Umbilical cord (tissue), 2 donors: Measurements from ENCODE around the gene CTNNA3. TPM values are rescaled to one million over a fixed set of nuclear protein-coding genes. Genes with fewer than 3 reads are reported as not detected.

Experiments used
- DNase-seq: peaks from one replicate; pipeline ENCODE4 v3.0.0-alpha.2; 2015; ENCODE audit warnings: low spot score
- total RNA-seq: library from RNA; depleted of rRNA; stranded (reverse); fragments of >200 nt; gene quantifications from one replicate; pipeline ENCODE4 v1.2.3, GENCODE V29; 2014; ENCODE audit warnings: low replicate concordance; ENCODE audit not compliant: insufficient read depth

CTNNA3 gene
- total RNA-seq, 1 donor from 2014 or later = 32.7 TPM

DNA sequence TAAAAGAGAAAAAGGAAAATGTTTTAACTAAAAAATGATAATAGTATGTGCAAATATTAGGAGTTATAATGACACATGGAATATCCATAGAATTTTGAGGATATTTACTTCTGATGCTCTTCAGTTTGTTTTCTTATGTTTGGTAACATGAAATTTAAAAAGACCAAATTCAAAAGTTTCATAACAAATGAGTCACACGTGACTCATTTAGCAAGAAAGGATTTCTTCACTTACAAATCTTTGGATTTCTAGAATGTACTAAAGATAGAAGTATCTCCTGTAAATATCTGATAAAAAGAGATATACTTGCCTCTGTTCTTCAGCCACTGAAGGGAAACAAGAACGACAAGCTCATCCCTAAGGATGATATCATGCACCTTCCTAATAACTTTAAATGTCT is 1544.6 kb downstream of the CTNNA3 start:
- DNase-seq = peak; percentile 23

DNA sequence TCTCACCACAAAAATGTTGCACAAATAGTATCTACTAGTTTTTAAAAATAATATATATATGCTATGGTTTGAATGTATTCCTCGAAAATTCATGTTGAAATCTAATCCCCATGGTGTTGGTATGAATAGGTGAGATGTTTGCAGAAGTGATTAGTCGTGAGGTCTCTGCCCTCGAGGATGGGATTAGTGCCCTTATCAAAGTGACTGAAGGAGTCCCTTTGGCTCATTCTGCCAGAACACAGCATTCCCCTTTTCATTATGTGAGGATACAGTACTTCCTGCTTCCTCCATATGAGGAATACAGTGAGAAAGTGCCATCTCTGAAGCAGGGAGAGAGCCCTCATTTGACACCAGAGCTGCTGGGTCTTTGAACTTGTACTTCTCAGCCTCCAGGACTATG is 1547.7 kb downstream of the CTNNA3 start:
- DNase-seq = no peak

DNA sequence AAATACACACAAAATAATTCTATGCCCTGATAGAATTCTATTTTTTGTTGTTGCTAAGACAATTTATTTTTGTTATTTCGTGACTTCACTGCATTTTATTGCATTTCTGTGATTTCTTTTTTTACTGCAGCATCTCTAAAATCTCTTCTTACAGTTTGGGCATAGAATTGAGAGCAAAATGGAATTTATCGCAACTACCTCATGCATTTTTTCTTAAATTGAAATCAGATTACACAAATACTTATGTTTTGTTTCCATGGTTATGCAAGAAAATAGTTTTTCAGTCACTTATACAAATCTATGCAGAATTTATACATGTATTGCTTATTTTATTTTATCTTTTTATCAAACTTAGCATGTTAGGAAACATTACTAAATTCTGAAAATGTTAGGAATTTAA is 1552.0 kb downstream of the CTNNA3 start:
- no peak for DNase-seq

DNA sequence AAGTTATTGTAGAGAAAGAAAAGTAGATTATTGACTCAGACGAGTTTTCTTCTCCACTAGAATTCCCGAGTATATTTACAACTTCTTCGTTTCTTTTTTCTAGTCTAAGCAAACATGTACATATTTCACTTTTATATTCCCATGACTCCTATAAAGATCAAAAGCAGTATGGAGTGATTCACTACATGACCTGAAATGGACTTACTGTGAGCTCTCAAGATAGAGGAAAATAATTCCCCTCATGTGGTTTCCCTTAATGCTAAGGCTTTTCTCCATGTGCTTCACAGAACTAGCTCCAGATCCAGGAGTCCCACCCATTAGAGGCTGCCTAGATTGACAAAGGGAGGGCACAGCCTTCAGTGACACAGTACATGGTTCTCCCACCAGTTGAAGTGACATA is 1593.2 kb downstream of the CTNNA3 start:
- peak; percentile 93 for DNase-seq

DNA sequence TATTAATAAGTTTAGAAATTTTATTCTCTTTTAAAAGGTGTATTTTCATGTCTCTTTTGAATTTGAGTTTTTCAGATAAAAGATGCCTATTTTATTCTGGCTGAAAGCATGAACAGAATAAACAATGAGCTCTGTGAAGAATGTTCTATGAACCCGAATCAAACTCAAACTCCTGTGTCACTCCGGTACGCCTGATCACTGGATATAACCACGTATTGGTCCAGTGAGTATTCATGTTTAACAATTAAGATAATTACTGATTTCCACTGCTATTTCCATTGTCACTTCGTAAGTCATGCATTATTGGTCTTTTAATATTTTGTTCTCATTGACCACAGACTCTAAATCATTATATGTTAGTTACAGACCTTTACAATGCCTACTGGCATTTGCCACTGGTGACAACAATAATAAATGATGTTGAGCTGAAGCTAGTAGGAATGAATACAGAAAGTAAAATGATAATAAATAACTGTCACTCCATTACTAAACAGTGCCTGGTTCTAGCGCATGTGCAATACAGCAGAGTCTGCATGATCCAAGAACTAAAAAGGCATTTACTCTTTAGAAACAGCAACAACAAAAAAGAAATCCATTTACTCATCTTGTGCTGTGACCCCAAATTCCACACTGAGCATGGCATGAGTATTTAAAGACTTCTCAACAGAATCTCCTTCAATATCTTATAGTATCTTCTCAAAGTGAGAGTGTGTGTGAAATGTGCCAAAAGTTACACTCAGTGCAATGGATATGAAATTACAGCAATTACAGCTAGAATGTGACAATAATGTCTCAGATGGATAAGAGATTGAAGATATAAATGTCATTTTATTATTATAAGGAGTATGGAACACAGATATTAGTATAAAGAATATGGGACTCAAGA is 1597.2 kb downstream of the CTNNA3 start:
- DNase-seq = no peak

DNA sequence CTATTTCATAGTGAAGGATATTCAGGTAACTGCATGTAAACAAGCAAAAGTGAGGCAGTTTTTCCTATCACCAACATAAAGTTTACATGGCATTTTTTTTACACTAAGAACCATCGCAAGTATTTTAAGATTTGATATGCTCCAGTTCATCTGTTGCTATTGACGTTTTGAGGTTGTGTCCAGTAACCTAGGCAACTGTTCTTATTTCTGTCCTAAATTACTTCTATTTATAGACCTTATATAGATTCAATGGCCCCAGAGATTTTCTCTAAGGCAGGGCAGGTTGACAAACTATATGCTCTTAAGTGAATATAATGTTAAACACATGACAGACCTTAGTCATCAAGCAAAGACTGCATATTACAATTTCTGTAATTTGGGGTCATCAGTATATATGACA is 1600.4 kb downstream of the CTNNA3 start:
- no peak for DNase-seq

DNA sequence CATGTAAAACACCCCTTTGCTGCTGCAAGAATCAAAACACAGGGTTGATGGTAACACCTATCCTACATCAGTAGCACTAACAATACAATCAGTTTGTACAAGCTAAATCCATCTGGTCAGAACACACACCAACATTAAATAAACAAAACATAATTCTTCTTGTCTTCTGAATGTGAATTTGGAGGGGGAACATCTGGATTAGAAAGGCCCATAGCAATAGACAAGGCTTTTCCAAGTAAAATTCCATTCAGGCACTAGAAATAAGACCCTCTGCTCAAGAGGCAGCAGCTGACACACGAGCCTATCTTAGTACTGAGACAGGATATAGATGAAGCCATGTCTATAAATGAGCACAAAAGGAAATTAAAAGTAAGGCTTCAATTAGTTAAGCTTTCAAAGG is 1610.1 kb downstream of the CTNNA3 start:
- no peak for DNase-seq

DNA sequence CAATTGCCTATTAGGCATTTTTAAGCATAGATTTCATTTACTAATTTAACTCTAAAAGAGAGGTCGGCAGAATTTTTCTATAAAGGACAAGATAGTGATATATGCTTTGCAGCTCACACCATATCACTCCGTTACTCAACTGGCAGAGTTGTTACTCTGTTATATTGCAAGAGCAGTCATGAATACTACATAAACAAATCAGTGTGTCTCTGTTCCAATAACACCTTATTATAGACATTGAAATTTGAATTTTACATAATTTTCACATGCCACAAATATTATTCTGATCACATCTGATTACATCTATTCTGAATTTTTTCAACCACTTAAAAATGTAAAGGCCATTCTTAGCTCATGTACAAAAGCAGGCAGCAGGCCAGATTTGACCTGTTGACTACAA is 1624.1 kb downstream of the CTNNA3 start:
- no peak for DNase-seq

DNA sequence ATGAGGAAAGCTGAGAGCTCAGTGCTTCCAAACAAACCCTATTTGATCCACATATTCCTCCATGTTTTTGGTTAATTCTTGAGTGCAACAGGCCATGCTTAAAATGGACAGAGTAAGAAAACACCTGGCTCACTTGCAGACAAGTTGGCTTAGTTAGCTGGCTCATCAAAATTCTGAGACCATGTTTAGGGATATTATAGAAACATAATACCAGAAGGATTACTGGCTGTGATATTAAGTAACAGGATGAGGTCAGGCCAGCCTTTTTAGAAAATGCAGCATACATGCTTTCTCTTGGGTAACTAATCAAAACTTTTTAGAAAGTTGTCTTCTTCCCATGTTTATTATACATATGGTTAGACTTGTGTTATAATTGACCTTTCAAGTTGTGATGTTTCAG is 1637.4 kb downstream of the CTNNA3 start:
- no peak for DNase-seq

DNA sequence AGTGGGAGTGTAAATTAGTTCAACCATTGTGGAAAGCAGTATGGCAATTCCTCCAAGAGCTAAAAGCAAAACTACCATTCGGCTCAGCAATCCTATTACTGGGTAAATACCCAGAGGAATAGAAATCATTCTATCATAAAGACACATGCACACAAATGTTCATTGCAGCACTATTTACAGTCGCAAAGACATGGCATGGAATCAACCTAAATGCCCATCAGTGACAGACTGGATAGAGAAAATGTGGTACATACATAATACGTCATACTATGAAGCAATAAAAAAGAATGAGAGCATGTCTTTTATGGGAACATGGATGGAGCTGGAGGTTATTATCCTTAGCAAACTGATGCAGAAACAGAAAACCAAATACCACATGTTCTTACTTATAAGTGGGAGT is 1646.7 kb downstream of the CTNNA3 start:
- no peak for DNase-seq

DNA sequence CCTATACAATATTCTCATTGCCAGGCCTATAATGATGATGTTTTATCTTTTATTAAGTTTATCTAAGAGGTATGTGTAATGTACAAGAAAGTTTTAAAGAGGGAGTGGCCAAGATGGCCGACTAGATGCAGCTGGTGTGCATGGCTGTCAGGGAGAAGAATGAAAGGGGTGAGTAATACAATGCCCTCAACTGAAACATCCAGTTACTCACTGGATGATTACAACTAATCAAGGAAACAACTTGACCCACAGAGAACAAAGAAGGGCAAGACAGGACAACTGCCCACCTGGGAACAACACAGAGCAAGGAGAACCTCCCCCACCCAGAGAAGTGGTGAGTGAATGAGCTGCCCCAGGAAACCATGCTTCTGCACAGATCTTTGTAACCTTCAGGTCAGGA is 1650.1 kb downstream of the CTNNA3 start:
- no peak for DNase-seq

DNA sequence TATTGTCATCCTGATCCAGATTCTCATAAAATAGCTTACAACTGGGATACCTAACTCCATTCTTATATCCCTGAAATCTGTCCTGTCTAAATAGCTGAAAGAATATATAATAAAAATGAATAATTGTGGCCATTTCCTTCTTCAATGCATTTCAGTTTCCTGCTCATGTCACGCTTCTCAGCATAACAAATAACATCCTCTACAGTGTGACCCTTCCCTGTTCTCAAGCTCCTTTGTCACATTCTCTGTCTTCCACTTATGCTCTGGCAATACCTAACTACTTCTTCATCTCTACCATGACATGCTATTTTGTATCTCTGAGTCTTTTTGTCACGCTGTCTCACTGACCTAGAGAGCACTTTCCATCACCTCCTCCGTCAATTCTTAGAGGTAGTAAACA is 1654.2 kb downstream of the CTNNA3 start:
- no peak for DNase-seq

DNA sequence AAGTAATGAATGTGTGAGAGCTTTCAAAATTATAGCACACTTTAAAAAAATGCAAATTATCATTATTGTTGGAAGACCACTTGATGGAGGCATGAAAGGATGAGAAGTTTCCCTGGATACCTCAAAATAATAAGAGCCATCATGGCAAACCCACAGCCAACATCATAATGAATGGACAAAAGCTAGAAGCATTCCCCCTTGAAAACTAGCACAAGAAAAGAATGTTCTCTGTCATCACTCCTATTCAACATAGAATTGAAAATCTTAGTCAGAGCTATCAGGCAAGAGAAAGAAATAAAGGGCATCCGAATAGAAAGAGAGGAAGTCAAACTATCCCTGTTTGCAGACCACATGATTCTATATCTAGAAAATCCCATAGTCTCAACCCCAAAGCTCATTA is 1657.4 kb downstream of the CTNNA3 start:
- DNase-seq = no peak

DNA sequence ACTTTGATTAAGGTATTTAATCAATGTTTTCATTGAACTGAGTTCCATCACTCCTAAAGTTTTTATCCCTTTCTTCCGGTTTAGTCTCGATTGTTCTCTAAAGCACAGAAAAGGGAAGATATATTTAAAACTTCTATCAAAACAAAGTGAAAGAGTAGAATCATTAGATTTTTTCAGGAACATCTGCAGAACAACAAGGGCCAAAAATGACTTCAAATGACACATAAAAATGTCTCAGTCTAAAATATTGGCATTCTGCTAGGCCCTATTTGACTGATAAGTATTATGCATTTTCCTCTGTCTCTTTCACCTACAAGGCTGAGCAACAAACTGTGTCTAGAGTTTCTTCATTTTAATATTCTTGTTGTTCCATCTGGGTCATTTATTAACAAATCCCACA is 1669.7 kb downstream of the CTNNA3 start:
- DNase-seq = no peak

DNA sequence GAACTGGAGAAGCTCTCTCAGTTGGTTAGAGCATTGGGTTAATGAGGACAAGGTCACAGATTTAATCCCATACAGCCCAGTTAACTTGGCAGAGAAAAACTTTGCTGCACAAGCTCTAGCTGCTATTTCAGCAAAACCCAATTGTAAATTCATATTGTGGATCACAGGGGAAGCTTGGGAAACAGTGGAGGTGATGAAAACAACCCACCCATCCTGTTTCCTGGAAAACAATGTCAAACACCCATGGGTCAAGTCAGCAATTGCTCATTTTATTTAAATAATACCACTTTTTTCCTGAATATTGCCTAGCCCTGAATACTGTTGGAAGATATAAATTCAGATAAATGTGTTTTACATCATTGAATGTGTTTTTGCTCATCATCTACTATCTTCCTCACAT is 1670.8 kb downstream of the CTNNA3 start:
- no peak for DNase-seq

DNA sequence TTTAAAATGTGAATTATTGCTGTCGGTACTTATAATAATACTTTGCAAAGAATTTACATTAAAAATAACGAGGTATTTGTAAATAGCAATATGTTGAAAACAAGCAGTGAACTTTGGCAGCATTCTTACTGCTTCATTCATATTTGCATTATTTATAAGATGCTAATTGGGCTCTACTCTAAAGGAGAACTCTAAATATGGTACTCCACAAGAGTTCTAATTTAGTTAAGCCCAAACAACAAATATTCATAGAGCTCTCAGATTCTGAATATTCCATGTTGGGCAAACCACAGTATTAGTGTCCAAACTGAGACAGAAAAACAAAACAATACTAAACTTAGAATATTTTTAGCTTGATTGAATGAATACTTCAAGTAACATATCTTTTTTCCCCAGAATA is 1674.6 kb downstream of the CTNNA3 start:
- no peak for DNase-seq

DNA sequence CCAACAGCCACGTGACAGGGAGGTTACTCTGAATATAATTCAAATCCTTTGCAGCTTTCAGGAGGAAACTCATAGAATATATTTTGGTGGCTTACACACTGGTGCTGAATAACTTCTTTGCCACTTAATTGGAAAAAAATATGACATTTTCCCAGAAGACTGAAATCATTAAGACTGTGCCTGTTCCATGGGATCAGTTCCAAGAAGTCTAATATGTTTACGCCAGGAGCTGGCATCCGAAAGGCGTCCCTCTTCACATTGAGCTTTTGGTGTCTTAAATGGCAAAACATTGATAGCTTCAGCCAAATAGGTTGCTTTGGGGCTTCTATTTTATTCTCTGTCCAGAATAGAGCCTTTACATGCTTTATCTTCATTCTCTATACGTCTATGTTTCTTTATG is 1687.8 kb downstream of the CTNNA3 start:
- no peak for DNase-seq

DNA sequence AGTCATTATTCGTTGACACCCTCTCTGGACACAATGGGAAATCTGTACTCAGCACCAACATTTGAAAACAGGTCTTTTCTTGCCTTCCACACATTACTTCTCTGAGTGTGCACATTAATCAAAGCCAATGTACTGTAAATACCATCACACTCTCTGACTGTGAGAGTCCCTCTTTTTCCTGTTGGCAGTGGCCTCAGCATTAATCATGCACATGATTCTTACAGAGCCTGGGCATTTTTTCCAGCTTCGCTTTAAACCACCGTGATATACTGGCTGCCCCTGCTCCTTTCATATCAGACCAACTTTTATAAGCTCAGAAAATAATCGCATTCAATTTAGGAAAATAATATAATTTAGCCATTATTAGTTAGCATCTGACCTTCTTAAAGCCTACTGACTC is 1689.6 kb downstream of the CTNNA3 start:
- DNase-seq = no peak

DNA sequence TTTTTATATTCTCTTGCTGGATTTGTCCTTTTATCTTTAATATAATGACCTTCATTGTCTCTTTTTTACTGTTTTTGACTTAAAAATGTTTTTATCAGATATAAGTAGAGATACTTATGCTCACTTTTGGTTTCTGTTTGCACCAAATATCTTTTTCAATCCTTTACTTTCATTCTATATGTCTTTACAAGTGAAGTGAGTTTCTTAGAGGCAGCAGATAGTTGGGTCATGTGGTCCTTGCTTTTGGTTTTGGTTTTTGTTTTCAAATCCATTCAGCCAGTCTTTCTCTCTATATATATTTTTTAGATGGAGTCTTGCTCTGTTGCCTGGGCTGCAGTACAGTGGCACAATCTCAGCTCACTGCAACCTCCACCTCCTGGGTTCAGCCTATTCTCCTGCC is 1702.5 kb downstream of the CTNNA3 start:
- DNase-seq = no peak

DNA sequence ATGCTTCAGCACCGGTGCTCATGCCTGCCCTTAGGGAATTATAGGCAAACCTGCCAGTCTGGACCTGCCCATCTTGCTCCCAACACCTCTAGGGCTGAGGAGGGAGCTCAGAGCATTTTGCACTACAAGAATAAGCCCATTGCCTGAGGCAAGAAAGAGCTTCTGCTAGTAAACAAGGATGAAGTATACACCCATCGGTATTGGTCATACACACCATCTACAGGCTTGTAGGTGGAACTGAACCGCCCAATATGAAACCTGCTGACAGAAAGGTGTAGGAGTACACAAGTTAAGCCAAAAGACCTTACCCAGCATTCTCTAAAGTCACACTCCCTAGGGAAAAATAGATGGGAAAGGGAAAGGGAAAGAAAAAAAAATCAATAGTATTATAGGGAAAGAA is 1727.1 kb downstream of the CTNNA3 start:
- no peak for DNase-seq

DNA sequence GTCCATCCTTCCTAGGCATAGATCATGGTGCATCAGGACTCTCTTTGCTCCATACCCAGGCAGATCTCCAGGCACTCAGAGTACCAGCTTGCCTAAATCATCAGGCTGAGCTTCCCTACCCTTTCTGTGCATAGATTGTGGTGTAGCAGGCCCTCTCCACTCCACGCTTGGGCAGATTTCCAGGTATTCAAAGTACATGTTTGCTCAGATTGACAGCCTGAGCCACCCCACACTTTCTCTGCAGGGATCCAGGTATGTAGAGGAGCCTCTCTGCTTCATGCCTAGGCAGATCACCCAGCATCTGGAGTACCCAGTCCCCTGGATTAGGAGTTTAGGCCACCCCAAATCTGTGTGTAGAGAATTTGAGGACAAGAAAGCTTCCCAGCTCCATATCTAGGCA is 1727.6 kb downstream of the CTNNA3 start:
- no peak for DNase-seq

DNA sequence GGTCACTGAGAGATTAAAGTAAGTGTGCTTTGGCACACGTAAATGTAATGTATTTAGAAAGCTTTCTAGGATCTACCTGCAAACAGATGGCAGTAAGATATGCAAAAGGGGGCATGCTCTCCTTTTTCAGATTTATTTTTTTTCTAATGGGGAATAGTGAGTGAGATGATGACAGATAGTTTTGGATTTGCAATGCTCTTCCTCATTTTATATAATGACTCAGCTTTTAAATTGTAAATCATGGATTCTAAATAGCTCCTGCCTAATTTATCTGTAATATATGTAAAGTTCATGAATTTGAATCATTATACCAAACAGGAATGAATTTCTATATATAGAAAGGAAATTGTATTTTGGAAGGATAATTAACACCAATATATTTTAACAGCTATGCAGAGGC is 1731.8 kb downstream of the CTNNA3 start:
- DNase-seq = no peak

DNA sequence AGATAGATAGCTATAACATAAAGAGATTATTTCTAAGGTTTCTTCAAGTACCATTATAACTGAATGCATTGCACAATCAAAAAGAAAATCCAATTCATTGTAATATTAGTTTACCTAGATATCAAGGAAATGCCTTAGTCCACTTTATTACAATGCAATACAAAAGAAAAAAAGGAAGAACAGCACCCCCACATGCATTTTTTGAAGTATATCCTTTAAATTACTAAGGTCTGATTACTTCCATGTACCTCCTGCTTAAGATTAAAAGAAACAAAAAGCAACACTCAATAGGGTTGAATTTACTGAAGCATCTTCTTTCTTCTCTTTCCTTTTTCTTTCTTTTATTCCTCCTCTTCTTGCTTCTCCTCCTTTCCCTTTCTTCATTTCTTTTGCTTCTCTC is 1743.9 kb downstream of the CTNNA3 start:
- DNase-seq = no peak

DNA sequence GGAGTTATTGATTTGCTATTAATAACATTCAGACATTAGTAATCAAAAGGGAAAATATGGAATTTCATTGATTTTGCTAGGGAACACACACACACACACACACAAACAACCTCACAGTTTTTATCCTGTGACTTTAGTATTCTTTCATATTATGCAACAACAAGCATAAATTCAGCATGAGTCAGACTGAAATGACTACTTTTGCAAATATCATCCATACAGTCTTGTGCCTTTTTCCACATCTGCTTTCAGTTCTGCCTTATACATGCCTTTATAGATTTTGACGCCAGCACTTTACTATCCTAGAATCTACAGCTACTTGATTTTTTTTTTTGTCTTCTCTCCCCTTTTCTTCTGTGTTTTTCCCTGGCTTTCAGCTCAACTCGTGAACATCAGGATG is 1745.9 kb downstream of the CTNNA3 start:
- DNase-seq = no peak
